Measurements from ENCODE around the gene MT1H.
"Not testable (repeated sequence)": the region's sequence is repeated elsewhere in the genome, so short reads cannot be mapped to it uniquely, and the experiment has no call there.

Gene MT1H

GRCh38 chr16:56684926-56685590 lies 15.4 kb downstream of the MT1H start:
- no peak for DNase-seq (ENCODE audit: low read depth in 2 of 2)

GRCh38 chr16:56686758-56687157 lies 17.1 kb downstream of the MT1H start:
- no peak for DNase-seq (ENCODE audit: low read depth in 2 of 2)

- no peak for DNase-seq (ENCODE audit: low read depth in 2 of 2)
These were observed 19.1 kb downstream of the MT1H start for GRCh38 chr16:56688762-56689161.

- DNase-seq (ENCODE audit: low read depth in 2 of 2), result no peak
These were observed 19.6 kb downstream of the MT1H start for GRCh38 chr16:56689171-56689570.

GRCh38 chr16:56690420-56691122 lies 21.0 kb downstream of the MT1H start:
- DNase-seq (ENCODE audit: low read depth in 2 of 2), result no peak

- DNase-seq (ENCODE audit: low read depth in 2 of 2), result no peak
These were observed 22.3 kb downstream of the MT1H start for GRCh38 chr16:56691885-56692284.

- DNase-seq (ENCODE audit: low read depth in 2 of 2), result no peak
These were observed 25.6 kb downstream of the MT1H start for GRCh38 chr16:56695246-56695645.

- DNase-seq (ENCODE audit: low read depth in 2 of 2), result no peak
These were observed 28.0 kb downstream of the MT1H start for GRCh38 chr16:56697456-56698155.

GRCh38 chr16:56700195-56700594 lies 30.6 kb downstream of the MT1H start:
- DNase-seq (ENCODE audit: low read depth in 2 of 2), result no peak

GRCh38 chr16:56700631-56701030 lies 31.0 kb downstream of the MT1H start:
- DNase-seq (ENCODE audit: low read depth in 2 of 2), result no peak

- no peak for DNase-seq (ENCODE audit: low read depth in 2 of 2)
These were observed 31.9 kb downstream of the MT1H start for GRCh38 chr16:56701534-56701933.

- no peak for DNase-seq (ENCODE audit: low read depth in 2 of 2)
These were observed 33.2 kb downstream of the MT1H start for GRCh38 chr16:56702836-56703235.

GRCh38 chr16:56708525-56709442 lies 39.2 kb downstream of the MT1H start:
- DNase-seq (ENCODE audit: low read depth in 2 of 2), result no peak

GRCh38 chr16:56709443-56710040 lies 39.9 kb downstream of the MT1H start:
- DNase-seq (ENCODE audit: low read depth in 2 of 2), result no peak

GRCh38 chr16:56710181-56710737 lies 40.6 kb downstream of the MT1H start:
- no peak for DNase-seq (ENCODE audit: low read depth in 2 of 2)

GRCh38 chr16:56711862-56712261 lies 42.2 kb downstream of the MT1H start:
- no peak for DNase-seq (ENCODE audit: low read depth in 2 of 2)

- DNase-seq (ENCODE audit: low read depth in 2 of 2), result no peak
These were observed 44.2 kb downstream of the MT1H start for GRCh38 chr16:56713794-56714193.

GRCh38 chr16:56715126-56715525 lies 45.5 kb downstream of the MT1H start:
- no peak for DNase-seq (ENCODE audit: low read depth in 2 of 2)

- no peak for DNase-seq (ENCODE audit: low read depth in 2 of 2)
These were observed 47.1 kb downstream of the MT1H start for GRCh38 chr16:56716761-56717160.

GRCh38 chr16:56717532-56717931 lies 47.9 kb downstream of the MT1H start:
- not testable (repeated sequence) for DNase-seq (ENCODE audit: low read depth in 2 of 2)
